ENCODE results near the gene SMIM32. TPM values are rescaled to one million over a fixed set of nuclear protein-coding genes. Genes with fewer than 3 reads are reported as not detected.

The SMIM32 gene
- total RNA-seq, 1 experiment from 2014 or later, result not detected

DNA sequence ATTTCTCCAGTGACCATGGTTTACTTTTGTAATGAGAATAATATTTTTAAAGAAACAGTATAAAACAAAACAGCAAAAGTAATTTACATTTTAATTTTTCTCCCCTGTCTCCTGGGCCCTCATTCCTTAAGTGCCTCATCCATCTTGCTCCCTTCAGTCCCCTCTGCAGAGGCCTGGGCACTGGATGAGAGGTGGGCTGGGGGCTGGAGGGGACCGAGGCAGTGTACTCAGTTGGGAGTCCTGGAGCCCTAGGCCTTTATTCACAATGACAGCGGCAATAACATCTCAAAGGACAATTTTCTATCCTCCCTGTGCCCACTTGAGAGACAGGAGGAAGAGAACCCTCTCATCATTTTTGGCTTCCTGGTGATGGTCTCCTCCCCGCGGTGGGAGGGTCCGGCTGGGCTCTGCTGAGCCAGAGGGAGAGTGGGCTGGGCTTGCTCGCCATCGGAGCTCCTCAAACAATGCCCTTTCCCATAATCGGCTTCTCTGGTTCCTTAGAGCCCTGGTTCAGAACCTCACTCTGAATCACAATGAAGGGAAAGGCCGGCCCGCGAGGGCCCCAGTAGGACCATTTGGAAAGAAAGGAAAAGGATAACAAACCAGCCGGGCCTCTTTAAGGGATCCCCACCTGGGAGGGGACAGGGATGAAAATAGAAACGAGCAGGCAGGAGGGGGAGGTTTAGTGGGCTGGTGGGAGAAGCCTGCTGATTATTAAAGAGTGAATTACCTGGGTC is 9.7 kb upstream of the SMIM32 start:
- H3K4me3 ChIP-seq, result no peak overlapping the region
- H3K4me1 ChIP-seq (replicated peaks), result no peaks in the 10 kb centered on the region
- H3K27ac ChIP-seq, result no peak overlapping the region
- peak in 1 of 2 experiments; percentile 27 for DNase-seq (ENCODE audit: low read depth in 1 of 2, low spot score in 2 of 2)
- no peaks in the 10 kb centered on the region for H3K9me3 ChIP-seq (replicated peaks)
- H3K36me3 ChIP-seq, result no peaks in the 10 kb centered on the region
- peaks cover 31% of the 10 kb centered on the region for H3K27me3 ChIP-seq (replicated peaks)

DNA sequence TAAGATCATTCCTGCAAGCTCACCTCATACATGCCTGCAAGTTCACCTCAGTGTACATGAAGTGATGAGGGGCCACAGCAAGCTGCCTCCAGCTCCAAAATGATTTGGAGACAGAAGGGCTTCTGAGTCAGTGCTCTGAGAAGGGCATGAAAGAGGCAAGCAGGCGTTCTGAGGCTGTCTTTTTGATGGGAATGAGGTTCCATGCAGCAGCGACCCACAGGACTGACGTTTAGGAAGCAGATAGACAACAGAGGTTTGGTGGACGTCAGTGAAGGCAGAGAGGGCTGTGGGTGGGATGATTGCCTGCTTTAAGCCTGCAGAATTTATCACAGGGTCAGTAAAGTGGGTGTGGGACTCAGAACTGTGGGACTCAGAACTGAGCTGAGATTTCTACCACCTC is 8.9 kb upstream of the SMIM32 start:
- DNase-seq (ENCODE audit: low read depth in 1 of 2, low spot score in 2 of 2), result no peak
- H3K9me3 ChIP-seq (replicated peaks), result no peaks in the 10 kb centered on the region
- H3K27ac ChIP-seq, result no peak overlapping the region
- H3K27me3 ChIP-seq (replicated peaks), result peaks cover 31% of the 10 kb centered on the region
- H3K4me3 ChIP-seq, result no peak overlapping the region
- no peaks in the 10 kb centered on the region for H3K4me1 ChIP-seq (replicated peaks)
- no peaks in the 10 kb centered on the region for H3K36me3 ChIP-seq

DNA sequence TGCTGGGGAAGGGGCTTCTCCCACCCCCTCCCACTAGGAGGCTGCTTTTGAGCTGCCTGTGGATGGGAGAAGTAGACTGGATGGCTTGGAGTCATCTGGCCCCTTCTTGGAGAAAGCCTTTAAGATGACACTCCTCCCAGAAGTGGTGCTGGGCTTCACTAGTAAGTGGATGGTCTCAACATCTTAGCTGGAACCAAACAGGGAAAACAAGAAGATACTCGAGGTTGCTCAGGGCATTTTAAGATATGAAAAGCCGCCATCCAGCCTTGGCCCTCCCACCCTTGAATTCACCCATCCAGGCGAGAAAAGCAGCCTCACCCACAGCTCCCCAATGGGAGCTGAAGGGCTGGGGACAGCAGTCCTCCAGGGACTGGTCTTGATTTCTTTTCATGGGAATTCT is 7.8 kb upstream of the SMIM32 start:
- H3K9me3 ChIP-seq (replicated peaks), result no peaks in the 10 kb centered on the region
- H3K4me1 ChIP-seq (replicated peaks), result no peaks in the 10 kb centered on the region
- no peak overlapping the region for H3K27ac ChIP-seq
- H3K27me3 ChIP-seq (replicated peaks), result peaks cover 36% of the 10 kb centered on the region
- no peaks in the 10 kb centered on the region for H3K36me3 ChIP-seq
- peak in 1 of 2 experiments; percentile 29 for DNase-seq (ENCODE audit: low read depth in 1 of 2, low spot score in 2 of 2)
- H3K4me3 ChIP-seq, result no peak overlapping the region

DNA sequence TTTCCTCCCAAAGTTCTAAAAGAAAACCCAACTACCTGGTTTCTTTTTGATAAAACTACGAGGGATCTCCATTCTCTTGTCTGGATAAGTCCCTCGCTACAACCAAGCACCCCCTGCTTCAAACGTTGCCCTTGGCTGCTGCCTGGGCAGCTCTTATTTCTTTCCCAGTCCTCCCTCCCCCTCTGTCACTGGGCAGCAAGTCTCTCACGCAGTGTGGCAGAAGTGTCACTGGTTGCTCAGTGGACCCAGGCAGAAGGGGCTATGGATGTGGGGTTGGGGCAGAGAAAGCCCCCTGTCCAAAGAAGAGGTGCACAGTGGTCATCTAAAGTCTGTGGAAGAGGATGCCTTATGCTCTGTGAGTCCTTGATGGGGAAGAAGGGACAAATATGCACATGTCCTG is 7.2 kb upstream of the SMIM32 start:
- no peaks in the 10 kb centered on the region for H3K4me1 ChIP-seq (replicated peaks)
- DNase-seq (ENCODE audit: low read depth in 1 of 2, low spot score in 2 of 2), result peak in 1 of 2 experiments; percentile 36

DNA sequence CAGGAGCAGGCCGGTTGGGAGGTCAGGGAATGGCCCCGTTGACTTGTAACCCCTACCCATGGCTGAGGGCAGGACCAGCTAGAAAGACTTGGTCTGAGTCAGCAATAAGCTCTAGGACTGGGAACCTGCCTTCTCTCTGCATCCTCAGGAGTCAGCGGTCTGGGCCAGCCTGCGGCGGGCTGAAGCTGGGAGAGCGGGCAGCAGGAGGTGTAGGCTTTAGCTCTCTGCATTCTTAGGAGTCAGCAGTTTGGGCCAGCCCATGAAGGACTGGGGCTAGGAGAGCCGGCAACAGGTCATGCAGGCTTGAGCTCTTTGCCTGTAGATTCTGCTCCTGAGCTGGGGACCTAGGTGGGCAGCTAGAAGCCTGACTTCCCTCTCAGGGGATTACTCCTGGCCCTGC is 6.4 kb upstream of the SMIM32 start:
- Histone ChIP-seq H3K4me1 (replicated peaks) (no peaks in the 10 kb centered on the region), H3K27ac (no peak overlapping the region), H3K36me3 (no peaks in the 10 kb centered on the region), H3K9me3 (replicated peaks) (no peaks in the 10 kb centered on the region), H3K4me3 (no peak overlapping the region), H3K27me3 (replicated peaks) (peaks cover 45% of the 10 kb centered on the region)
- peak in 1 of 2 experiments; percentile 36 for DNase-seq (ENCODE audit: low read depth in 1 of 2, low spot score in 2 of 2)

More for the DNA sequence above, 7.2 kb upstream of the SMIM32 start:
- H3K36me3 ChIP-seq, result no peaks in the 10 kb centered on the region
- peaks cover 41% of the 10 kb centered on the region for H3K27me3 ChIP-seq (replicated peaks)
- H3K27ac ChIP-seq, result no peak overlapping the region
- H3K4me3 ChIP-seq, result no peak overlapping the region
- no peaks in the 10 kb centered on the region for H3K9me3 ChIP-seq (replicated peaks)

DNA sequence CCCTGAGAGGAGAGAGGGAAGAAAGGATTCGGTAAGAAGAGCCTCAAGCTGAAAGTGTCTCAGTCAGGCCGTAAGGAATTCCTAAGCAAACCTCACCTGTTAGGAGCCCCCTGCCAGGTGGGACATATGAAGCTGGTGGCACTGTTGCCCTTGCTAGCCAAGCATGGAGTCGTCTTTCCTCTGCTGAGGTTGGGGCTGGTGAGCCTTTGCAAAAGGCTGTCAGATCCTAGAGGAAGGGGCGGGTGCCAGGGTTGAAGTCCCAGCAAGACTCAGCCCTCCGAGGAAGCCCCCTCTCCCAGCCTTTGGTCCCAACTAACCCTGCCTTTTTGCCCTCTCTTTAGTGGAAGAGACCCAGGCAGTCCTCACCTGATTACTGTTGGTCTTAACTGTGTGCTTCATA is 5.5 kb upstream of the SMIM32 start:
- peak in 1 of 2 experiments; percentile 37 for DNase-seq (ENCODE audit: low read depth in 1 of 2, low spot score in 2 of 2)
- no peaks in the 10 kb centered on the region for H3K36me3 ChIP-seq
- no peak overlapping the region for H3K4me3 ChIP-seq
- no peaks in the 10 kb centered on the region for H3K9me3 ChIP-seq (replicated peaks)
- peaks cover 52% of the 10 kb centered on the region for H3K27me3 ChIP-seq (replicated peaks)
- no peak overlapping the region for H3K27ac ChIP-seq
- no peaks in the 10 kb centered on the region; the same call in 1 of the 2 replicates for H3K4me1 ChIP-seq (replicated peaks)

DNA sequence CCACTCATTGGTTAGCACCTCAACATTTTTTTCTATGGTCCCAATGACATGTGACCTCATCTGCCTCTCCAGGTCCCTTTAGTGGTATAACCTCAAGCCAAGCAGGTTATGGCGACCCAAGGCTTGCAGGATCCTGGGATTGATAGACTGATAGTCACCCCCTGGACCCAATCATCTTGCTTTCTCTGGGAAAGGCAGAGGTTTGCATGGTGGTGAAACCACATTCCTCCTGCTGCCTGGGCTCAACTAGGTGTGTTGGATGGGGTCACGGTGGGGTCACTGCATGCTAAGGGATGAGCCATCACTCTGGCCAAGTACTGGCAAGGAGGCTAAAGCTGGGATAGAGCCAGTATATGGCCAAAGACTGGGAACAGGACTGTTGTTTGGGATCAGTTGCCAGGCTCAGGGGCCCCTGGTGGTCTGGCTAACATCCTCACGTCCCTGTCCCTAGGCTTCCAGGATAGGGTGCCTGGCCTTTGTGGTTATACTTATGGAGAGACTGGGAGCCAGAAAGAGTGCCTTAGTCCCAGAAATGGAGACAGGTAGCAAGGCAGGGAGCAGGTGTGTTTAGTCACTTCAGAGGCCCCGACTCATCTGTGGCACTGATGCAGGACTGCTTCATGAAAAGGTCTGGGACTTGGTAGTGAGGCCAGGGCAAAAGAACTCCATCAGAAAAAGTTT is 4.6 kb upstream of the SMIM32 start:
- no peak for DNase-seq (ENCODE audit: low read depth in 1 of 2, low spot score in 2 of 2)
- H3K9me3 ChIP-seq (replicated peaks), result no peaks in the 10 kb centered on the region
- H3K27me3 ChIP-seq (replicated peaks), result peaks cover 57% of the 10 kb centered on the region
- no peaks in the 10 kb centered on the region for H3K36me3 ChIP-seq
- no peak overlapping the region for H3K27ac ChIP-seq
- H3K4me3 ChIP-seq, result no peak overlapping the region
- peaks cover 4% of the 10 kb centered on the region for H3K4me1 ChIP-seq (replicated peaks)

DNA sequence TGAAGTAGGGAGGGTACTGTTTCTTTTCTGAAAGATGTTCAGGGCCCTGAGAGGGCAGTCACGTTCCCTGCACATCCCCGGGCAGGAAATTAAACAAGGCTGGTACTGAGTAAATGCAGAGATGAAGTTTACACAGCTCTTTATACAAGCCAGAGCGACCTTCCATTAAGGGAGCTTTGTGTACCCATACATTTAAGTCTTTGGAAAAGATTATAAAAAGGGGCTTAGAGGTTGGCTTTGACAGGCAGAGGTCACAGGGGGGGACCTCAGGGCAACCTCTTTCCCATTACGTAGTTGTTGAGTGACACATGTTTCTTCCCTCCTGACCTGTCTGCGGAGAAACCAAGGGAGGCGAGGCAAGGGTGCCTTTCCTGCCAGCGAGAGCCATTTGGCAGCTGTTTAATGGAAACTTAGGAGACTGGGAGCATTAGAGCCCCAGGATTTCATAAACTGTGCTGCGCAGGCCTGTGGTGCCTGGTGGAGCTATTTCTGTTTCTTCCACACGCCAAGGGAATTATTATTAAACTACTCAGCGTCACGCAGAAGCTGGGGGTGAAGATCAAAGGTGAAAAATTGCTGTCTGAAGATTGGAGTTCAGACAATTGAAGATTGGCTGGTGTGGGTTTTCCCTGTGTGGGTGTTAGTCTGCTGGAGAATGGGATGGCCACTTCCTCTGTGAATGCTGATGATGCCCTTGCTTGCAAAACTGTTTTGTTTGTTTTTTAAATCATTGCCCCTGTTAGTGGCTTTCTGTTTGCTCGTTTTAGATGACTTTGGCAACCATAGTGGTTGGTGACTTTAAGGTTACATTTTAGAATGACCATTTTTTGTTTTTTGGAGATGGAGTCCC is 3.2 kb upstream of the SMIM32 start:
- H3K27ac ChIP-seq, result no peak overlapping the region
- H3K27me3 ChIP-seq (replicated peaks), result peaks cover 60% of the 10 kb centered on the region
- no peak overlapping the region for H3K4me3 ChIP-seq
- DNase-seq (ENCODE audit: low read depth in 1 of 2, low spot score in 2 of 2), result no peak
- H3K9me3 ChIP-seq (replicated peaks), result no peaks in the 10 kb centered on the region
- H3K4me1 ChIP-seq (replicated peaks), result peaks cover 17% of the 10 kb centered on the region
- no peaks in the 10 kb centered on the region for H3K36me3 ChIP-seq

GRCh38 chr5:136194576-136194975 is 1.6 kb upstream of the SMIM32 start:
- Histone ChIP-seq H3K4me1 (replicated peaks) (peaks cover 17% of the 10 kb centered on the region), H3K27me3 (replicated peaks) (peaks cover 58% of the 10 kb centered on the region), H3K27ac (no peak overlapping the region), H3K36me3 (no peaks in the 10 kb centered on the region), H3K9me3 (replicated peaks) (no peaks in the 10 kb centered on the region), H3K4me3 (no peak overlapping the region)
- DNase-seq (ENCODE audit: low read depth in 1 of 2, low spot score in 2 of 2), result no peak

DNA sequence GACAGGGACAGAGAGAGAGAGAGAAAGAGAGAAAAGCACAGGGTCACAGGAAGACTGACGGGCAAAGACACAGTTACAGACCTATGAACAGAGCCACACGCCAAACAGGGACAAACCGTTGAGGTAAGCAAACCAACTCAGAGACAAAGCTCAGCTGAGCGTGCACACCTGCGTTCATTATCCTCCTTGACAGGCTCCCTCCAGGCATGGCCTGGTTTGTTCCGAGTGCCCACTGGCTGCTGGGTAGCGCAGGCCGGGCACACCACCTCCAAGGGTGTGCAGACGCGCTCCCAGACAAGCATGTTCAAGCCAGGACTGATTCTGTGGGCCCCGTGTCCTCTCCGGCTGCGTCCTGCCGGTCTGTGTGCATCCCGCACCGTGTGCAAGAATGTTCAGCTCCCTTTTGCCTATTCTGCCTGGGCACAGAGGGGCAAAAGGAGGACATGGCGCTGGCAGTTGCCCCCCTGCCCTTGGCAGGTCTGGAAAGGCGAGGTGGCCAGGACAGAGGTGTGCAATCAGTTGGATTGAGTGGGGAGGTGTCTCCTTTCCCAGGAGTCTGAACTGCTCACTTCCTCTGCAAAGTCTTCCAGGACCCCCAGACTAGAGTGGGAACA is 467 bp upstream of the SMIM32 start:
- Histone ChIP-seq H3K9me3 (replicated peaks) (no peaks in the 10 kb centered on the region), H3K27ac (no peak overlapping the region), H3K36me3 (no peaks in the 10 kb centered on the region), H3K4me1 (replicated peaks) (peaks cover 17% of the 10 kb centered on the region), H3K27me3 (replicated peaks) (peaks cover 61% of the 10 kb centered on the region), H3K4me3 (no peak overlapping the region)
- peak in 1 of 2 experiments; percentile 42 for DNase-seq (ENCODE audit: low read depth in 1 of 2, low spot score in 2 of 2)

GRCh38 chr5:136192015-136192525 is 892 bp downstream of the SMIM32 start:
- peak overlapping the region; percentile 7 for H3K4me3 ChIP-seq
- peaks cover 10% of the 10 kb centered on the region for H3K36me3 ChIP-seq
- no peaks in the 10 kb centered on the region; the same call in 1 of the 2 replicates for H3K9me3 ChIP-seq (replicated peaks)
- peak in 1 of 2 experiments; percentile 43 for DNase-seq (ENCODE audit: low read depth in 1 of 2, low spot score in 2 of 2)
- H3K27me3 ChIP-seq (replicated peaks), result peaks cover 61% of the 10 kb centered on the region
- H3K4me1 ChIP-seq (replicated peaks), result peaks cover 17% of the 10 kb centered on the region
- H3K27ac ChIP-seq, result no peak overlapping the region

GRCh38 chr5:136191304-136192014 is 1.5 kb downstream of the SMIM32 start:
- Histone ChIP-seq H3K4me1 (replicated peaks) (peaks cover 17% of the 10 kb centered on the region), H3K36me3 (peaks cover 10% of the 10 kb centered on the region), H3K9me3 (replicated peaks) (no peaks in the 10 kb centered on the region; the same call in 1 of the 2 replicates), H3K27me3 (replicated peaks) (peaks cover 61% of the 10 kb centered on the region), H3K27ac (no peak overlapping the region), H3K4me3 (no peak overlapping the region)
- DNase-seq (ENCODE audit: low read depth in 1 of 2, low spot score in 2 of 2), result no peak

GRCh38 chr5:136190904-136191303 is 2.1 kb downstream of the SMIM32 start:
- Histone ChIP-seq H3K36me3 (peaks cover 10% of the 10 kb centered on the region), H3K4me1 (replicated peaks) (peaks cover 17% of the 10 kb centered on the region), H3K9me3 (replicated peaks) (no peaks in the 10 kb centered on the region; the same call in 1 of the 2 replicates), H3K4me3 (no peak overlapping the region), H3K27ac (no peak overlapping the region), H3K27me3 (replicated peaks) (peaks cover 57% of the 10 kb centered on the region)
- no peak for DNase-seq (ENCODE audit: low read depth in 1 of 2, low spot score in 2 of 2)

All from SJSA1 (cell line).